GM19438 (cell line): ENCODE data around the gene PTPRD.

Experiments used
- ATAC-seq: cut with Tn5 transposase; IDR thresholded peaks from one replicate; pipeline ENCODE4 v1.9.1; 2021; ENCODE audit warnings: low read depth; ENCODE audit not compliant: unreplicated experiment

Gene PTPRD

GRCh38 chr9:10272830-10273229 lies 340.0 kb downstream of the PTPRD start:
- no peak for ATAC-seq

DNA sequence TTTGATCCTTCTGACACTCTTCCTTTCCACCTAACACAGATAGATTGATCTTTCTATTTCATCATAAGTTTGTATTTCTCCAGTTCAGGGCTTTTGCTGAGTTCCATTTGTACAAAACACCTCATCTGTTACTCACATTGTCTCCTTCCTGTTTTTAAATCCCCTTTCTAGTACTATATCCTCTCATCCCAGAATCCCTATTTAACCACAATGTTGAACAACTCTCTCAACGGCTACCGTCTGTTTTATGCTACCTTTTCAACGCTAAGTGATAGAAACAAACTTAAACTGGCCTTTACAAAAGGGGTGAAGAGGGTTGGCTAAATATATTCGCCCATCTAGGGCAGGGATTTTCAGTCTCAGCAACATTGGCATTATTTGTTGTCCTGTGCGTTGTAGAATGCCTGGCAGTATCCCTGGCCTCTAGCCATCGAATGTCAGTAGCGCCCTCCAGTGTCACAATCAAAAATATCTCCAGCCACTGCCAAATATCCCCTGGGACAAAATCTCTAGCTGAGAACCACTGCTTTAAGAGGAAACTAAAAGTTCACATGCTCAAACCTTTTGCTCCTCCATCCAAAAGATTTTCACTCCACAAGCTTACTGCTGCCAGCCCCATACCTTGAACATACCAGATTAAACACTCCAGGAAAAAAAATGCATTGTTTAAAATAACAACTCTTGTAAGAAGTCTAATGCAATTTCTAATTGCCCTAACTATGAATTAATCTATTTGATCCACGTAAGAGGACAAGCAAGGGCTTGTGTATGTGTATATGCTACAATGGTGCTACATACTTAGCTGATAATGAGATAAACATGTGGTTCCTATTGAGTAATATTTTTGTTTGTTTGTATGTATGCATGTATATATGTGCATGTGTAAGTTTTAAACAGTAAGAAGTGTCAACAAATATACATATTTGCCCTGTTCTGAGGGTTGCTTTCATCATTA lies 344.0 kb downstream of the PTPRD start:
- ATAC-seq: no peak

- ATAC-seq: no peak
Observed at GRCh38 chr9:10265153-10265631, 347.6 kb downstream of the PTPRD start.

GRCh38 chr9:10260501-10260900 lies 352.3 kb downstream of the PTPRD start:
- no peak for ATAC-seq

GRCh38 chr9:10259668-10260067 lies 353.1 kb downstream of the PTPRD start:
- no peak for ATAC-seq

- ATAC-seq: no peak
Observed at GRCh38 chr9:10255758-10256157, 357.0 kb downstream of the PTPRD start.

- no peak for ATAC-seq
Observed at GRCh38 chr9:10254338-10254737, 358.5 kb downstream of the PTPRD start.

GRCh38 chr9:10253341-10253740 lies 359.5 kb downstream of the PTPRD start:
- ATAC-seq: no peak

- no peak for ATAC-seq
Observed at GRCh38 chr9:10252174-10252573, 360.6 kb downstream of the PTPRD start.

DNA sequence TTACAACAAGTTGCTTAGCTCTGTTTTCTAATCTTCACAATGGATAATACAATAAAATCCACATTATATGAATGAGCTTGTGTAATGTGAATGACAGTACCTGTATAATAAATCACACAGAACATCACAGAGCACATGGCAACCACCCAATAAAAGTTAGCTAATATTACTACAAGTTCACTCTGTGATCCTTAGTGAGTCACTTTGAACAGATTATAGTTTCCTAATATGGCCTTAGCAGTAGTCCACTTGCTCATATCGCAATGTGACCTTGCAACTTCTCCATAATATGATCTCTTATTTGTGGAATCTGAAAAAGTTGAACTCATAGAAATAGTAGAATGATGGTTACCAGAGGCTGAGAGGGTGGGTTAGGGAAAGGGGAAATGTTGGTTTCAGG lies 361.3 kb downstream of the PTPRD start:
- no peak for ATAC-seq

GRCh38 chr9:10250219-10250618 lies 362.6 kb downstream of the PTPRD start:
- no peak for ATAC-seq

DNA sequence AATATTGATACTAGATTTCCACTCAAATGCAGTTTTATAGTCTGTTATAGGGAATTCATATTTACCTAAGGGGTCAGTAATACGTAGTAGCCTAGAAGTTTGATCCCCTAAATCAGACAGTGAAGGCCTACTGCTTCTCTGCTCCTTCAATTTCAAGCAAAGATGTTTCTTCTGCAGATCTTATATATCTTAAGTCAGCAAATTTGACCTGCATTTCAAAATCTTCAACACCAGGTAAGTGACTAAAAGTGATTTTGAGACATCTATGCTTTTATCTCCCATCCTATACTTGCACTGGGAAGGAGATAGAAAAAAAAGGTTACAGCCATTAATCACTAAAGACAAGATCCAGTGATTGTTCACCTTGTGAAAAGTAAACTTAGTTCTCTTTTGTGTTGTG lies 363.9 kb downstream of the PTPRD start:
- no peak for ATAC-seq

GRCh38 chr9:10242255-10242654 lies 370.5 kb downstream of the PTPRD start:
- no peak for ATAC-seq

DNA sequence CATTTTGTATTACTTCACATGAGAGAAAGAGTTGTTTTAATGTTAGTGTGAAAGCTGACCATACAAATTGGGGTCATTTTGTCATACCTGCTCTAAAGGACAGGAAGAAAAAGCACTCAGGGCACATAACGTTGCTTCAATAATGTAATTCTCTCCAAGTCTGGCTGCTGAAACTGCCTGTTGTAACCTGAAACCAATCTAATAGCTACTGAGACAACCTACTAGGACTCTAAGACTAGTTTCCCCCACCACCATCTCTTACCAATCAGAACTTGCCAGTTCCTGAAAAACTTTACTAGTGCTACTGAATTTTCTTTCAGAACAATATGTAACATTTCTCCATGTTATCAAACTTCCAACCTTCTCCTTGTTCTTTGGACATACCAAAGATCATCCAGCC lies 374.7 kb downstream of the PTPRD start:
- no peak for ATAC-seq

DNA sequence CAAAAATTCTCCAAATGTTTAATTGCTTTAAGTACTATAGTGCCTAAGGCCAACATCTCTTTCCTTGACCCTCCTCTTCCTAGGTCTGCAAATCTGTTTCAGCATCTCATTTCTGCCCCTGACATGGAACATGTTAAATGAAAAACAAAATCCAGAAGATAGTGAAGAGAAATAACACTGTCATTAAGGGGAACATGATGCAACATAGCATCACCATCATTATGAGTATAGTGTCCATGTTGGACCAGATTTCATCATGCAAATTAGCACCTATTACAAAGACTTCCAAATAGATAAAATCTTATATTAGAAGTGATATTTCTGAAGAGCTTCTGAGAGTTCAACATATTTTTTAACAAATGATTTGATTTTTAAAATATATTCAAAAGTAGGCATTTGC lies 375.2 kb downstream of the PTPRD start:
- ATAC-seq: no peak

GRCh38 chr9:10236161-10236560 lies 376.6 kb downstream of the PTPRD start:
- no peak for ATAC-seq

- ATAC-seq: no peak
Observed at GRCh38 chr9:10235376-10235775, 377.4 kb downstream of the PTPRD start.

DNA sequence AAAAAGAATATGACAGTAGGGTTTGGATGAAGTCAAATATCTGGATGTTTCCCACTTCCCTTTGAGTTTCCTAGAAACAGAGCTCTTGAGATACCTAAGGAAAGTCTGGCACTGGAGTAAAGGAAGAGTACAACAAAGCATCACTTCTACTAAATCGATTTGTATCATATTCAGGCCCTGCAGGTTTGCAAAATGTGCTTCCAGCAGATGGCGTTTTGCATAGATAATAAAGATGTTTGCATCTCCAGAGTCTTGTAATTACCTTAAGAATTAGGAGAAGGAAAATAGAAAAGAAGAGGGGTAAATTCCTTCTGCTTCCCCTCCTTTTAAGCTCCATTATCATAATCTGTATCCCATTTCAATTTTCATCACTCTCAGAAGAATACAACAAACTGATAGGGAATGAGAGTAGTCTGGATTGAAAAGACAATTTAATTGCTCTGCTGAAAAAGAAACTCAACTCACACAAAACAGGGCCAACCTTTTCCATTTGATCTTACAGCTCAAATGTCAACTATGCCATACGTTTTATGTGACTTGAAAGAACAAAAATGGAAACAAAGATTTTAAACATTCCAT lies 380.4 kb downstream of the PTPRD start:
- ATAC-seq: no peak

GRCh38 chr9:10230512-10230911 lies 382.3 kb downstream of the PTPRD start:
- ATAC-seq: no peak

DNA sequence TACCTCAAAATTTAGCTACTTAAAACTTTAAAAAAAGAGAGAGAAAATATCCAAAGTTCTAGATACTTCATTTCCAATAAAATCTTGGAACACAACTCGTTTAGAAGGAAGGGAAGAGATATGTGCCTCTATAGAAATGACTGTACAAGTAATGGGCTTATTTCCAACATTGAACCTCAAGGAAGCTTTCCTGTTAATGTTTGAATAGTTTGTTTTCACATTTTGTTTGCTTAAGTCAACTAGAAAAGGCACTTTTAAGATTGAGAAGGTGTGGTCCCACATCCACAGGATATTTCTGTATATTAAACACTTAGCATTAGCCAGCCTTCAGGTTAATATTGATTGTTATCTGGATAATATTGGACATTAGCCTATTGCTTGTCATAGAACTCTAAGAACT lies 384.7 kb downstream of the PTPRD start:
- ATAC-seq: no peak

GRCh38 chr9:10226996-10227395 lies 385.8 kb downstream of the PTPRD start:
- ATAC-seq: no peak

GRCh38 chr9:10212702-10213101 lies 400.1 kb downstream of the PTPRD start:
- ATAC-seq: no peak
